Uterus (tissue), 2 donors: ENCODE results near the gene TRIM8.

Experiments
- POLR2A ChIP-seq, 2 donors: fragments of 450-650 bp; IDR thresholded peaks; one replicate each; pipeline ENCODE4 v1.6.1; 2016; ENCODE audit warnings: antibody characterized with exemption in 2 of 2, mild to moderate bottlenecking in 1 of 2, moderate library complexity in 1 of 2
- TF ChIP-seq, protein P1 (sequence below), 4 experiments: fragments of 200-600 bp in 2 of 4; fragments of 450-650 bp in 2 of 4; sonication (generic) in 2 of 4; IDR thresholded peaks; one replicate each; pipeline ENCODE4 v1.5.1; 2016 to 2019; ENCODE audit warnings: antibody characterized with exemption in 4 of 4, mild to moderate bottlenecking in 2 of 4, moderate library complexity in 1 of 4

DNA sequence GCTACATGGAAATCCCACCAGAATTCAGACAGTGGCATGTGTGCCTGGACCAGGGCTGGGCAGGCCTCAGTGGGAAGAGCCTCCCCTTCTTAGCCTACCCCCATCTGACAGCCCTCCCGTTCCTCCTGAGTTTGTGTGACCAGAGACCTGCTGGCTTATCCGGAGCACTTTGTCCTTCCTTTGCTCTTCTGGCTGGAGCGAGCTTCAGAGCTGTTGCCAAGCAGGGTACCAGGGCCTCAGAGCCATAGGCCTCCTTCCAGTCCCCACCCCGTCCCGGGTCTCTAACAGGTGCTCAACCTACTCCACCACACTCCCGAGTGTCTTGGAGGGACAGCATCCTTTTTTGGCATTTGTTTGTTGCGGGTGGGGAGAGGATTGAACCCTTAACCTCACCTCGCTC, 26.5 kb upstream of the TRIM8 start:
- TF ChIP-seq, protein P1, sequence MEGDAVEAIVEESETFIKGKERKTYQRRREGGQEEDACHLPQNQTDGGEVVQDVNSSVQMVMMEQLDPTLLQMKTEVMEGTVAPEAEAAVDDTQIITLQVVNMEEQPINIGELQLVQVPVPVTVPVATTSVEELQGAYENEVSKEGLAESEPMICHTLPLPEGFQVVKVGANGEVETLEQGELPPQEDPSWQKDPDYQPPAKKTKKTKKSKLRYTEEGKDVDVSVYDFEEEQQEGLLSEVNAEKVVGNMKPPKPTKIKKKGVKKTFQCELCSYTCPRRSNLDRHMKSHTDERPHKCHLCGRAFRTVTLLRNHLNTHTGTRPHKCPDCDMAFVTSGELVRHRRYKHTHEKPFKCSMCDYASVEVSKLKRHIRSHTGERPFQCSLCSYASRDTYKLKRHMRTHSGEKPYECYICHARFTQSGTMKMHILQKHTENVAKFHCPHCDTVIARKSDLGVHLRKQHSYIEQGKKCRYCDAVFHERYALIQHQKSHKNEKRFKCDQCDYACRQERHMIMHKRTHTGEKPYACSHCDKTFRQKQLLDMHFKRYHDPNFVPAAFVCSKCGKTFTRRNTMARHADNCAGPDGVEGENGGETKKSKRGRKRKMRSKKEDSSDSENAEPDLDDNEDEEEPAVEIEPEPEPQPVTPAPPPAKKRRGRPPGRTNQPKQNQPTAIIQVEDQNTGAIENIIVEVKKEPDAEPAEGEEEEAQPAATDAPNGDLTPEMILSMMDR (IDR thresholded peaks at IDR 0.05) = no peak
- no peak for TF ChIP-seq POLR2A (IDR thresholded peaks at IDR 0.05)
